HepG2 (cell line): ENCODE results near the gene CASKIN2. TPM values are rescaled to one million over a fixed set of nuclear protein-coding genes. Genes with fewer than 3 reads are reported as not detected.

ENCODE experiments used
- ARID2 ChIP-seq: sonication (generic); formaldehyde crosslinking; IDR thresholded peaks from 2 replicates; pipeline ENCODE4 v1.8.1; 2022; ENCODE audit warnings: mild to moderate bottlenecking, missing genetic modification reagents, borderline replicate concordance
- GLMP ChIP-seq: sonication (generic); formaldehyde crosslinking; IDR thresholded peaks from 2 replicates; pipeline ENCODE4 v1.9.0; 2021; ENCODE audit warnings: missing genetic modification reagents, mild to moderate bottlenecking, borderline replicate concordance
- HCFC1 ChIP-seq: fragments of 150-350 bp; IDR thresholded peaks from 2 replicates; pipeline ENCODE4 v1.6.1; 2014; ENCODE audit warnings: low read depth, low read length
- NFIC ChIP-seq: IDR thresholded peaks from 2 replicates; pipeline ENCODE4 v1.6.1; 2012; ENCODE audit warnings: mild to moderate bottlenecking, low read length, inconsistent platforms
- NFKBIZ ChIP-seq: IDR thresholded peaks from 2 replicates; pipeline ENCODE4 v1.6.1; 2018; ENCODE audit warnings: missing genetic modification reagents, missing compliant biosample characterization
- RBFOX2 ChIP-seq: fragments of 200-400 bp; formaldehyde crosslinking; IDR thresholded peaks from 2 replicates; pipeline ENCODE4 v1.6.1; 2017; ENCODE audit warnings: low read depth, mild to moderate bottlenecking, low read length
- RNF219 ChIP-seq: sonication (generic); formaldehyde crosslinking; IDR thresholded peaks from 2 replicates; pipeline ENCODE4 v1.5.0; 2020; ENCODE audit warnings: mild to moderate bottlenecking, missing genetic modification reagents
- SMC3 ChIP-seq: IDR thresholded peaks from 2 replicates; pipeline ENCODE4 v1.6.1; 2011; ENCODE audit warnings: low read length, improper control_type of control experiment
- TCF7L2 ChIP-seq: IDR thresholded peaks from 2 replicates; pipeline ENCODE4 v1.6.1; 2011; ENCODE audit warnings: mild to moderate bottlenecking, low read depth, low read length, moderate library complexity
- ZC3H4 ChIP-seq: sonication (generic); formaldehyde crosslinking; IDR thresholded peaks from 2 replicates; pipeline ENCODE4 v1.4.0; 2020; ENCODE audit warnings: missing genetic modification reagents, borderline replicate concordance
- ZNF207 ChIP-seq: fragments of 450-650 bp; IDR thresholded peaks from 2 replicates; pipeline ENCODE4 v1.6.1; 2016; ENCODE audit warnings: antibody characterized with exemption, borderline replicate concordance
- ZNF460 ChIP-seq: sonication (generic); formaldehyde crosslinking; IDR thresholded peaks from 2 replicates; pipeline ENCODE4 v1.5.1; 2020; ENCODE audit warnings: missing genetic modification reagents, mild to moderate bottlenecking, borderline replicate concordance
- ZNF496 ChIP-seq: sonication (generic); formaldehyde crosslinking; IDR thresholded peaks from 2 replicates; pipeline ENCODE4 v1.8.1; 2023; ENCODE audit warnings: mild to moderate bottlenecking, moderate library complexity, missing genetic modification reagents; ENCODE audit not compliant: insufficient replicate concordance
- ZNF720 ChIP-seq: sonication (generic); formaldehyde crosslinking; IDR thresholded peaks from 2 replicates; pipeline ENCODE4 v1.4.0; 2020; ENCODE audit warnings: missing genetic modification reagents
- ZNF800 ChIP-seq: sonication (generic); formaldehyde crosslinking; IDR thresholded peaks from 2 replicates; pipeline ENCODE4 v1.4.0; 2020; ENCODE audit warnings: missing genetic modification reagents
- polyA plus RNA-seq, 8 experiments: library from polyadenylated mRNA; depleted of rRNA in 3 of 8; stranded (reverse) in 7 of 8; unstranded in 1 of 8; fragments of >200 nt; fragmentation: Illumina TruSeq in 4 of 8; extraction: Trizol in 4 of 8; gene quantifications; 2 replicates each; pipeline versions ENCODE4 v1.2.1 to v1.2.3, GENCODE V29; 2011 to 2016; ENCODE audit warnings: low read depth in 4 of 8, missing spikeins in 1 of 8, mixed read lengths in 1 of 8; ENCODE audit not compliant: insufficient read depth in 1 of 8
- total RNA-seq, 5 experiments: library from RNA; depleted of rRNA; stranded (reverse); fragments of >200 nt; fragmentation: Illumina TruSeq; extraction: Trizol; gene quantifications; 2 replicates each; pipeline ENCODE4 v1.2.3, GENCODE V29; 2016; ENCODE audit warnings: low read depth in 1 of 5
- TF ChIP-seq, protein P1 (sequence below): sonication (generic); formaldehyde crosslinking; IDR thresholded peaks from 2 replicates; pipeline ENCODE4 v1.5.0; 2020; ENCODE audit warnings: missing genetic modification reagents
- TF ChIP-seq, protein P2 (sequence below): fragments of 450-650 bp; IDR thresholded peaks from 2 replicates; pipeline ENCODE4 v1.6.1; 2017; ENCODE audit warnings: mild to moderate bottlenecking

CASKIN2 gene
- total and polyA plus RNA-seq, 2 of the 13 experiments (the other 11 are each of a cell fraction or from before 2014, with no cell fraction given), result 5.2 to 7.8 TPM

DNA sequence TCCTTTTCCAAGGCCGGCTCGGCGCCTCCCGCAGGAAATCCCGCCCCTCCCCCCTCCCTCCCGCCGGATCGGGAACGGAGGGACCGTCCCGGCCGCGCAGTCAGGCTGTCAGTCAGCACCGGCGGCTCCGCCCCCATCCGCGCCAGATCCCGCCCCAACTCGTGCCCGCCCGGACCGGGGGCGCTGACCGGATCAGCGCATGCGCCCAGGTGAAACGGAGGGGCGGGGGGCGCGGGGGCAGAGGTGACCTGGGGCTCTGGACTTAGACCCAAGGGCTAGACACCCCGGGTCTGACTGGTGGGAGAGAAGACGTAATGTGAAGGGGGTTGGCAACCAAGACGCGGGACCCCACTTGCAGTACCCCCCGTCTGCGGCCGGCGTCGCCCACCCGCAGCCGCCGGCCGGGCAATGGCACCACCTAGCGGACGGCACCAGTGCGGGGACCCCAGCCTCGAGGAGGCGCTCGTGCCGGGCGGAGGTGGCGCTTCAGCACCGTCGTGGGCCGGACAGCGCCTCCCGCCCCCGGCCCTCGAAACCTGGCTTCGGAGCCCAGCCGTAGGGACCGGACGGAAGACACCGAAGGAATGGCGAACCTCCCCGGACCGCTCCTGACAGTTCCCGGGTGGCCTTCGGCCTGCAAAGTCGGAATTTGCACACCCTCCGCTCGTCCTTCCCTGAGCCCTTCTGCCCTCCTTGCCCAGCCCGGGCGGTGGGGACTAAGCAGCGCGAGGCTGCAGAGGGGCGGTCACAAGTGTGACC, at the start of gene CASKIN2 (continued):
- TF ChIP-seq NFIC (no peak), ZNF496 (CRISPR knock-in tag) (no peak), NFKBIZ (CRISPR knock-in tag) (peak; percentile 23; the same call in 1 of the 2 replicates), ZNF460 (CRISPR knock-in tag) (peak; percentile 21; the same call in 1 of the 2 replicates), HCFC1 (no peak), ZNF720 (CRISPR knock-in tag) (0 out of 2 replicates have a peak, but pooled peaks have one; percentile 69), TCF7L2 (no peak), ZC3H4 (peak; percentile 61; the same call in 1 of the 2 replicates), ARID2 (CRISPR knock-in tag) (no peak; the same call in 1 of the 2 replicates), SMC3 (peak; percentile 40; the same call in 1 of the 2 replicates), ZNF207 (no peak), ZNF800 (peak; percentile 80), RNF219 (CRISPR knock-in tag) (peak; percentile 99; the same call in 1 of the 2 replicates), GLMP (CRISPR knock-in tag) (no peak), RBFOX2 (0 out of 2 replicates have a peak, but pooled peaks have one; percentile 38)
- TF ChIP-seq, protein P1, sequence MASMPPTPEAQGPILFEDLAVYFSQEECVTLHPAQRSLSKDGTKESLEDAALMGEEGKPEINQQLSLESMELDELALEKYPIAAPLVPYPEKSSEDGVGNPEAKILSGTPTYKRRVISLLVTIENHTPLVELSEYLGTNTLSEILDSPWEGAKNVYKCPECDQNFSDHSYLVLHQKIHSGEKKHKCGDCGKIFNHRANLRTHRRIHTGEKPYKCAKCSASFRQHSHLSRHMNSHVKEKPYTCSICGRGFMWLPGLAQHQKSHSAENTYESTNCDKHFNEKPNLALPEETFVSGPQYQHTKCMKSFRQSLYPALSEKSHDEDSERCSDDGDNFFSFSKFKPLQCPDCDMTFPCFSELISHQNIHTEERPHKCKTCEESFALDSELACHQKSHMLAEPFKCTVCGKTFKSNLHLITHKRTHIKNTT (CRISPR knock-in tag), result no peak
- TF ChIP-seq, protein P2, sequence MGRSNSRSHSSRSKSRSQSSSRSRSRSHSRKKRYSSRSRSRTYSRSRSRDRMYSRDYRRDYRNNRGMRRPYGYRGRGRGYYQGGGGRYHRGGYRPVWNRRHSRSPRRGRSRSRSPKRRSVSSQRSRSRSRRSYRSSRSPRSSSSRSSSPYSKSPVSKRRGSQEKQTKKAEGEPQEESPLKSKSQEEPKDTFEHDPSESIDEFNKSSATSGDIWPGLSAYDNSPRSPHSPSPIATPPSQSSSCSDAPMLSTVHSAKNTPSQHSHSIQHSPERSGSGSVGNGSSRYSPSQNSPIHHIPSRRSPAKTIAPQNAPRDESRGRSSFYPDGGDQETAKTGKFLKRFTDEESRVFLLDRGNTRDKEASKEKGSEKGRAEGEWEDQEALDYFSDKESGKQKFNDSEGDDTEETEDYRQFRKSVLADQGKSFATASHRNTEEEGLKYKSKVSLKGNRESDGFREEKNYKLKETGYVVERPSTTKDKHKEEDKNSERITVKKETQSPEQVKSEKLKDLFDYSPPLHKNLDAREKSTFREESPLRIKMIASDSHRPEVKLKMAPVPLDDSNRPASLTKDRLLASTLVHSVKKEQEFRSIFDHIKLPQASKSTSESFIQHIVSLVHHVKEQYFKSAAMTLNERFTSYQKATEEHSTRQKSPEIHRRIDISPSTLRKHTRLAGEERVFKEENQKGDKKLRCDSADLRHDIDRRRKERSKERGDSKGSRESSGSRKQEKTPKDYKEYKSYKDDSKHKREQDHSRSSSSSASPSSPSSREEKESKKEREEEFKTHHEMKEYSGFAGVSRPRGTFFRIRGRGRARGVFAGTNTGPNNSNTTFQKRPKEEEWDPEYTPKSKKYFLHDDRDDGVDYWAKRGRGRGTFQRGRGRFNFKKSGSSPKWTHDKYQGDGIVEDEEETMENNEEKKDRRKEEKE, result no peak
